ENCODE data around the gene YWHAG. TPM values are rescaled to one million over a fixed set of nuclear protein-coding genes. Genes with fewer than 3 reads are reported as not detected.

Gene YWHAG
- total and polyA plus RNA-seq, 9 of the 15 experiments (the other 6 are each of a cell fraction or from before 2014, with no cell fraction given): 30.4 to 246 (median 94.5) TPM

GRCh38 chr7:76291351-76292212 lies 67.2 kb downstream of the YWHAG start (continued):
- TF ChIP-seq SPI1 (IDR thresholded peaks at IDR 0.05; ENCODE audit: borderline replicate concordance, low read depth, low read length) (peak; percentile 75), RB1 (IDR thresholded peaks at IDR 0.05; ENCODE audit: low read depth) (peak; percentile 83), CBFA2T2 (conservative IDR thresholded peaks at IDR 0.05) (peak; percentile 71), TGIF2 (CRISPR knock-in tag; IDR thresholded peaks at IDR 0.05) (no peak), ZNF280B (CRISPR knock-in tag; IDR thresholded peaks at IDR 0.05) (no peak), ETV6 (IDR thresholded peaks at IDR 0.05; ENCODE audit: borderline replicate concordance in 1 of 2, low read depth in 2 of 2, low read length in 1 of 2) (peak in 1 of 2 experiments; percentile 58; a peak in 1 of 4 replicates), ETV6 (CRISPR knock-in tag; IDR thresholded peaks at IDR 0.05; ENCODE audit: borderline replicate concordance) (no peak), SNIP1 (IDR thresholded peaks at IDR 0.05; ENCODE audit: low read depth) (no peak), NFE2 (IDR thresholded peaks at IDR 0.05; ENCODE audit: low read depth) (peak; percentile 36; the same call in 1 of the 2 replicates), MAZ (CRISPR knock-in tag; conservative IDR thresholded peaks at IDR 0.05 in 1 of 2, IDR thresholded peaks at IDR 0.05 in 1 of 2) (peak; percentile 20 to 92; a peak in 3 of 4 replicates), MBD2 (IDR thresholded peaks at IDR 0.05; ENCODE audit: borderline replicate concordance, low read depth) (peak; percentile 44; the same call in 1 of the 2 replicates), CBX2 (IDR thresholded peaks at IDR 0.05; ENCODE audit: insufficient read depth, low read length, poor library complexity, severe bottlenecking) (no peak), BCOR (IDR thresholded peaks at IDR 0.05) (peak; percentile 87), PML (IDR thresholded peaks at IDR 0.05; ENCODE audit: low read length) (peak; percentile 43; the same call in 1 of the 2 replicates), HDAC1 (IDR thresholded peaks at IDR 0.05) (peak in 1 of 2 experiments; percentile 86; a peak in 2 of 4 replicates), CREB1 (IDR thresholded peaks at IDR 0.05) (0 out of 2 replicates have a peak, but pooled peaks have one; percentile 14), CREB1 (CRISPR knock-in tag; IDR thresholded peaks at IDR 0.05) (peak; percentile 68; the same call in 1 of the 2 replicates), ZFP36 (IDR thresholded peaks at IDR 0.05; ENCODE audit: low read depth, low read length, partially characterized antibody) (peak; percentile 99), MAX (CRISPR knock-in tag; IDR thresholded peaks at IDR 0.05) (peak; percentile 77), IRF1 (CRISPR knock-in tag; IDR thresholded peaks at IDR 0.05; ENCODE audit: borderline replicate concordance) (no peak), ATF7 (IDR thresholded peaks at IDR 0.05) (peak; percentile 91), HDAC2 (IDR thresholded peaks at IDR 0.05) (peak; percentile 92), HEY1 (CRISPR knock-in tag; IDR thresholded peaks at IDR 0.05; ENCODE audit: borderline replicate concordance) (0 out of 2 replicates have a peak, but pooled peaks have one; percentile 50), DACH1 (IDR thresholded peaks at IDR 0.05; ENCODE audit: partially characterized antibody) (no peak), CREM (IDR thresholded peaks at IDR 0.05; ENCODE audit: low read depth) (peak; percentile 60; the same call in 1 of the 2 replicates), ZNF24 (IDR thresholded peaks at IDR 0.05) (peak; percentile 81)
